ENCODE data around the gene TOX2. TPM values are rescaled to one million over a fixed set of nuclear protein-coding genes. Genes with fewer than 3 reads are reported as not detected.

The TOX2 gene
- total RNA-seq, 1 experiment from 2014 or later, result not detected

- H3K9me3 ChIP-seq, result no peaks in the 10 kb centered on the region
- intact Hi-C loops (cut with micrococcal nuclease; ENCODE audit: unreplicated experiment), result no loop called here
- no peaks in the 10 kb centered on the region for H3K36me3 Mint-ChIP-seq (ENCODE audit: insufficient read depth, unreplicated experiment)
- ChIA-PET POLR2A (no interaction called here), CTCF (no interaction called here)
- no peaks in the 10 kb centered on the region for H3K36me3 ChIP-seq (ENCODE audit: control insufficient read depth, insufficient read depth, low read length)
- no peaks in the 10 kb centered on the region for H3K4me1 Mint-ChIP-seq (ENCODE audit: low read depth, unreplicated experiment)
- H3K4me3 ChIP-seq (ENCODE audit: low read depth, low read length), result no peak overlapping the region
- no peaks in the 10 kb centered on the region for H3K9me3 Mint-ChIP-seq (ENCODE audit: unreplicated experiment)
- no peaks in the 10 kb centered on the region for H3K27me3 ChIP-seq (replicated peaks; ENCODE audit: control insufficient read depth, insufficient read depth, low read length)
- no peak overlapping the region for H3K27ac Mint-ChIP-seq (ENCODE audit: unreplicated experiment)
- no peaks in the 10 kb centered on the region for H3K4me1 ChIP-seq
- no peak for TF ChIP-seq CTCF (IDR thresholded peaks at IDR 0.05; ENCODE audit: insufficient read depth in 1 of 2, low read depth in 1 of 2, low read length in 1 of 2, severe bottlenecking in 1 of 2, unreplicated experiment in 1 of 2)
- H3K4me3 Mint-ChIP-seq (ENCODE audit: unreplicated experiment), result no peak overlapping the region
- no TSS peak for BruUV-seq (replicated peaks)
- H3K27me3 Mint-ChIP-seq (ENCODE audit: insufficient read depth, unreplicated experiment), result peaks cover 31% of the 10 kb centered on the region
- DNase-seq, result no peak
Measured at GRCh38 chr20:43946659-43947315, 32.1 kb downstream of the TOX2 start.

- intact Hi-C loops (cut with micrococcal nuclease; ENCODE audit: unreplicated experiment), result no loop called here
- Mint-ChIP-seq H3K4me3 (ENCODE audit: unreplicated experiment) (no peak overlapping the region), H3K27ac (ENCODE audit: unreplicated experiment) (no peak overlapping the region), H3K9me3 (ENCODE audit: unreplicated experiment) (no peaks in the 10 kb centered on the region), H3K27me3 (ENCODE audit: insufficient read depth, unreplicated experiment) (peaks cover 31% of the 10 kb centered on the region), H3K4me1 (ENCODE audit: low read depth, unreplicated experiment) (no peaks in the 10 kb centered on the region), H3K36me3 (ENCODE audit: insufficient read depth, unreplicated experiment) (no peaks in the 10 kb centered on the region)
- CTCF ChIA-PET, result no interaction called here
- H3K4me3 ChIP-seq (ENCODE audit: low read depth, low read length), result no peak overlapping the region
- BruUV-seq (replicated peaks), result no TSS peak
- H3K9me3 ChIP-seq, result no peaks in the 10 kb centered on the region
- no peak for TF ChIP-seq CTCF (IDR thresholded peaks at IDR 0.05; ENCODE audit: insufficient read depth in 1 of 2, low read depth in 1 of 2, low read length in 1 of 2, severe bottlenecking in 1 of 2, unreplicated experiment in 1 of 2)
- no peaks in the 10 kb centered on the region for H3K36me3 ChIP-seq (ENCODE audit: control insufficient read depth, insufficient read depth, low read length)
- DNase-seq, result no peak
- no peaks in the 10 kb centered on the region for H3K27me3 ChIP-seq (replicated peaks; ENCODE audit: control insufficient read depth, insufficient read depth, low read length)
- no peaks in the 10 kb centered on the region for H3K4me1 ChIP-seq
- POLR2A ChIA-PET, result no interaction called here
Measured at GRCh38 chr20:43947316-43947710, 32.7 kb downstream of the TOX2 start.

- H3K9me3 ChIP-seq, result no peaks in the 10 kb centered on the region
- Mint-ChIP-seq H3K9me3 (ENCODE audit: unreplicated experiment) (no peaks in the 10 kb centered on the region), H3K36me3 (ENCODE audit: insufficient read depth, unreplicated experiment) (no peaks in the 10 kb centered on the region), H3K27me3 (ENCODE audit: insufficient read depth, unreplicated experiment) (peaks cover 31% of the 10 kb centered on the region), H3K4me3 (ENCODE audit: unreplicated experiment) (no peak overlapping the region), H3K27ac (ENCODE audit: unreplicated experiment) (no peak overlapping the region), H3K4me1 (ENCODE audit: low read depth, unreplicated experiment) (no peaks in the 10 kb centered on the region)
- H3K4me3 ChIP-seq (ENCODE audit: low read depth, low read length), result no peak overlapping the region
- intact Hi-C loops (cut with micrococcal nuclease; ENCODE audit: unreplicated experiment), result no loop called here
- no peak for TF ChIP-seq CTCF (IDR thresholded peaks at IDR 0.05; ENCODE audit: insufficient read depth in 1 of 2, low read depth in 1 of 2, low read length in 1 of 2, severe bottlenecking in 1 of 2, unreplicated experiment in 1 of 2)
- no peak for DNase-seq
- no peaks in the 10 kb centered on the region for H3K27me3 ChIP-seq (replicated peaks; ENCODE audit: control insufficient read depth, insufficient read depth, low read length)
- no TSS peak for BruUV-seq (replicated peaks)
- POLR2A ChIA-PET, result no interaction called here
- no peaks in the 10 kb centered on the region for H3K4me1 ChIP-seq
- CTCF ChIA-PET, result interaction anchor here (0.6 kb wide), 1 partner anchor 341 kb away, joined by 3 read pairs; no protein-coding TSS in a partner anchor
- H3K36me3 ChIP-seq (ENCODE audit: control insufficient read depth, insufficient read depth, low read length), result no peaks in the 10 kb centered on the region
Measured at GRCh38 chr20:43948455-43948854, 33.8 kb downstream of the TOX2 start.

All from Caco-2 (cell line).